ENCODE measurements around the gene TMIE. TPM values are rescaled to one million over a fixed set of nuclear protein-coding genes. Genes with fewer than 3 reads are reported as not detected.

TMIE gene
- total RNA-seq, 1 donor from 2014 or later: under 0.01 TPM

DNA sequence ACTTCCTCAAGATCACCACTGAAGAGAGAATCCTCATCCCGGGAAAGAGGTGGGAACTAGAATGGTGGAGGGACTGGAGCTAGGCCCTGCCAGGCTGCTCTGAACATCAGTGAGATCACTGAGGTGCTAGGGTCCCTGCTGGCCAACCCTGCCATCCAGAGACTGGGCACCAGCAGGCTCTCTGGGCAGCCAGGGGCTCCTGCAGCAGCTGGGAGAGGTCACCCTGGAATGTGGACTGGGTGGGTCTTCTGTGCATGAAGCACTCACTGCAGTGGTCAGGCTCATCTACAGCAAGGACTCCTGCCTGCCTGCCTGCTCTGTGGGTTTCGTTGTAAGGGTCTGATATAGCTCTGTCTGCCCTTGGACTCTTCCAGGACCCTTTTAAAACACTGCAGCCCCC is 32.6 kb upstream of the TMIE start:
- DNase-seq (ENCODE audit: low read depth in 2 of 2): no peak

DNA sequence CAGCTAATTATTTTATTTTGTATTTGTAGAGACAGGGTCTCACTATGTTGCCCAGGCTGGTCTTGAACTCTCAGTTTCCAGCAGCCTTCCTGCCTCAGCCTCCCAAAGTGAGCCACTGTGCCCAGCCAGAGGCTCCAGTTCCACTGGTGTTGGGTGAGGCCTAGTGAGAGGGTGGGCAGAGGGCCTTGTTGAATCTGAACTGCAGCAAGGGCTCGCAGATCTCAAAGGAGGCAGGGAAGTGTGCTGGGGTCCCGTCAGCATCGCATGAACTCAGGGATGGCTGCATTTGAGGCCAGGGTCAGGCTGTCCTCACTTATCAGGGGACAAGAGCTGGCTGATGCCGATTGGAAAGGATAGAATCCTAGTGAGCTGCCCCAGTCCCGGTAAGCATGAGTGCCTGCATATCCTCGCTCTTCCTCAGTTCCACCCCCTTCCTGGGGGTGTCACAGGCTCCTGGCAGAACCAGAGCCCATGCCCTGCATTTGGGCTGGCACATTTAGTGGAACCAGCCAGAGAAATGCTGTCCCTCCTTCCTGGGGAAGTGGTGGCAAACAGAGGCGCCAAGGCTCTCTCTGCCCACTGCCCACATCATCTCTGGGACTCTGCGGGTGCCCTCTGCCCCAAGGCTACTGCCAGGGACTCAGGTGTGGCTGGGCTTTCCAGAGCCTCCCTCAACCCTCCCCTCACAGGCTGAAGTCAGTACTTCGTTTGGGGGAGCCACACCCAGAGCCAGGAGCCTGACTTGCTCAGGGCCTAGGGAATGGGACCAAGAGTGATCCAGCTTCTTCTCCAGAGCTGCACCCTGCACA is 31.8 kb upstream of the TMIE start:
- DNase-seq (ENCODE audit: low read depth in 2 of 2): no peak

DNA sequence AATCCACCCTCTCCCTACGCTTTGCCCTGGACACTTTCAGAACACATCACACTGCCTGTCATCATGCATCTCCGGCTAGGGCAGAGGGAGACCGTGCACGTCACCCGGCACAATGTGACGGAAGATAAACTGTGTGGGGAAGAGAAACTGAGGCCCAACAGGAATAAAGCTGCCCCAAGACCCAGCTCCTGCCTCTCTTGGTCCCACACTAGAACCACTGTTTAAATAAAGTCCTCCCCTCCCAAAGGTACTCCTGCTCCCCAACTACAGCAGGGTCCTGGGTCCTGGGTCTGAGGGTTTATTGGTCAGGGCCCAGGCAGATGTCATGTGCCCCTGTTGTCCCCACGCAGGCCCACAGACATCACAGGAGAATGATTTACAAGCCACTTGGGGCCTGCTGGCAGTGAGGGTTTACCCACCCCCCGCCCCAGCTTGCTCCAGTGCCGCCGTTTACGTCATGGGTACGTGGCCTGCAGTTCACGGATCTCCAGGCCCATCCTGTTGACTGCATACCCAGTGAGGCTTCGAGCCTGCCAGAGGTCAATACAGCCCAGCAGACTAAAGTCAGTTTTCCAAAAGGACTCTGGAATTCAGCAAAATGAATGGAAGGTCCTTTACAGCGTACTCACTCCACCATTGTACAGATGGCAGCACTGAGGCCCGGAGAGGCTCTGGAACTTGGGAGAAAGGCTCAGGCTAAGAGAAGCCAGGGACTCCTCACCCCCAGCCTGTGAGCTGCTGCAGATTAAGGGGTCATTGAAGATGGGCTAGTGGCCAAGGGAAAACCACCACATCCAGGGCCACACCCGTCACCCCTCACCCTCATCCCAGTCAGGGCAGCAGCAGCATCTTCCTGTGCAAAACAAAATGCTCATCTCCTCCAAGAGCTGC is 30.9 kb upstream of the TMIE start:
- peak in 1 of 2 donors; percentile 30 for DNase-seq (ENCODE audit: low read depth in 2 of 2)

DNA sequence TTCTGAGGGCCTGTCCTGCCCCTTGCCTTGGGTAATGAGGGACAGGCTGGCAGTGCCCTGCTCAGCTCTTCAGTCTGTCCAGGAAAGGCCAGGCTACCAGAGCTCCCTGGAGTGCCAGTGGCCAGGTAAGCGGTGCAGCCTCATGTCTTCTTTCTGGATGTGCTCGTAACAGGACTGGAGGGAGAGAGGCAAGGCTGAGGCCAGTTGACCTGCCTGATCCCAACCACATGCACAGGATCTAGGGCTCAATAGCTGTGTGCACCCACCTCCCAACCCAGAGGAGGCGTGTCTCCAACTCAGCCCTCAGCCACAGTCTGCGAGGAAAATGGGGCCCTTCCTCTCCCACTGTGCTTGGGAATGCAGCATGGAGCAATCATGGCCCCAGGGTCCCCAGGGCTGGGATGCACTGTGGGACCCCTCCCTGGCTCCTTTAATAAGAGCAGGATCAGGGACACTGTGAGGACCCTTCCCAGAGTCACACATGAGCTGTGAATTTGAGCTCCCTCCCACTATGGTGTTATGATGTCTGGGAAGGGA is 30.2 kb upstream of the TMIE start:
- no peak for DNase-seq (ENCODE audit: low read depth in 2 of 2)

DNA sequence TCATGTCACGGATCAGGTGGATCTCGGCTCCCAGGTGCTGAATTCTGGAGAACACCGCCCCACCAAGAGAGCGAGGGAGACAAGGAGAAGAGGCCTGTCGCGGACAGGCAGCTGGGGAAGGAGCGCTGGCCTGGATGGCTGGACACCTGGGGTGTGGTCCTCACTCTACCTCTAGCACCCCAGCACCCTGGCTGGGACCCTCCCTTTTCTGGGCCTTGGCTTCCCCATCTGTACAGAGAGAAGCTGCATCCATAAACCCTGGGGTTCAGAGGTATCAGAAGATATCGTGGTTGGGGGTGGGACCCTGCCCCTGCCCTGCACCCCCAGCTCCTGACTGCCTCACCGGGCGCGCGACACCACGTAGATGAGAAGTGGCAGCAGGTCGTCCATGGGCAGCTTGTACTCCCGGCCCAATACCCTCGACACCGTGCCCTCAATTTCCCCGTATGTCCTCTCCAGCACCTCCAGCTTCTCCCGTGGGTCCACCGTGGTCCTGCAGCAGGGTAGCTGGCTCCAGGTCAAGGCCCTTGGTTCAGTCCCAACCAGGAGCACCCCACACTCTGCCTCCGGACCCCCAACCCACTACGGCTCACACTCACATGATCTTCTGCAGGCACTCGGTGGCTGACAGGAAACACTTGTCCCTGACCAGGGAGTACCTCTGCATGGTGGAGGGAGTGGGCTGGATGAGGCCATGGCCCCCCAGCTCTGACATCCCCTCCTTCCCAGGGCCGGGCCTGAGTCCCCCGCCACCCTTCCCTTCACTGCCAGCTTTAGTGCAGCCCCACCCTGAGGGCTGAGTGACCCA is 29.4 kb upstream of the TMIE start:
- no peak for DNase-seq (ENCODE audit: low read depth in 2 of 2)

DNA sequence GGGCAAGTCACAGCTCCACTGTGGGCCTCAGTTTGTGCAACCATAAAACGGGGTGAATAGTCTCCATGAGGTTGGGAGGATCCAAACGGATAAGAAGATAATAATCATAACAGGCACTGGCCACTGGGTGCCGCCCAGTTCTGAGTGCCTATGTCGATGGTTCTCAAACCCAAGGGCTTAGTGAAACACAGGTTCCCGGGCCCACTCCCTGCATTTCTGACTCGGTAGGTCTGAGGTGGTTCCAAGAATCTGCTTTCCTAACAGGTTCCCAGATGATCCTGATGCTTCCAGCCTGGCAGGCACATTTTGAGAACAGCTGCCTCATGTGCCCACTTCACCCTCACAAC is 28.9 kb upstream of the TMIE start:
- DNase-seq (ENCODE audit: low read depth in 2 of 2): no peak

DNA sequence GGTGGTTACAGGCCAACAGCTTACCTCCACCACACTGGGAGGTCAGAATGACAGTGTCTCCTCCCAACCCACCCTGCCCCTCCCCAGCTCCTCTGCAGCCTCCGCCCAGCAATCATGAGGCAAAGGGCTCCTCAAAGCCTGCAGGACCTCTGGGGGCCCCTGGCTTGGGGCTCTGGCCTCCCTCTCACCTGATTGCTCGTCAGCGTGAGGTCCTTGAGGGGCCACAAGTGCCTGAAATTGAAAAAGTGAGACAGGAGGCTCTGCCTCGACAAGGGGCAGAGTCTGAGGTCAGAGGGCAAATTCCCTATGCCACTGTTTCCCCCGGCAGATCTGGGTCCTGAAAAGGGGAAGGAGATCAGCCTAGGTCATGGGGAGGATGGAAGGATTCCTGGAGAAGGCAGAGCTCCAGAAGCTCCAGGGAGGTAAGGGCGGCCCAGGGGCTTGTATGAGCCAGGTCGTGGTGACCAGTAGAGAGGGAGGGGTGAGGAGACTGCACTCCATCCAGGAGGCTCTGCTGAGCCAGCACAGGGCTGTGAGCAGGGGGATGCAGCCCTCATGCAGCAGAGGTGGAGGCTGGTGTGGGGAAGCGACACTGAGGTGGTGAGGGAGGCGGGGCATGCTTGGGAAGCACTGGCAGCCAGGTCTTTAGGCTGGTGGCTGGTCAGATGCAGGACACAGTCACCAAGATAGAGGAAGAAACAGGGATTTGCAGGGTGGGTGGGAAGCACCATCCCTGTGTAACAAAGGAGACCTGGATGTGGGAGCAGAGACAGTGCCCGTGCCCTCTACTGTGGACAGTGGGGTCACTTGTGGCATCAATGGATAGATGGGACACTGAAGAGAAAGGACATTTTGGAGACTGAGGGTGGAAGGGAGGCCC is 27.8 kb upstream of the TMIE start:
- DNase-seq (ENCODE audit: low read depth in 2 of 2): no peak

DNA sequence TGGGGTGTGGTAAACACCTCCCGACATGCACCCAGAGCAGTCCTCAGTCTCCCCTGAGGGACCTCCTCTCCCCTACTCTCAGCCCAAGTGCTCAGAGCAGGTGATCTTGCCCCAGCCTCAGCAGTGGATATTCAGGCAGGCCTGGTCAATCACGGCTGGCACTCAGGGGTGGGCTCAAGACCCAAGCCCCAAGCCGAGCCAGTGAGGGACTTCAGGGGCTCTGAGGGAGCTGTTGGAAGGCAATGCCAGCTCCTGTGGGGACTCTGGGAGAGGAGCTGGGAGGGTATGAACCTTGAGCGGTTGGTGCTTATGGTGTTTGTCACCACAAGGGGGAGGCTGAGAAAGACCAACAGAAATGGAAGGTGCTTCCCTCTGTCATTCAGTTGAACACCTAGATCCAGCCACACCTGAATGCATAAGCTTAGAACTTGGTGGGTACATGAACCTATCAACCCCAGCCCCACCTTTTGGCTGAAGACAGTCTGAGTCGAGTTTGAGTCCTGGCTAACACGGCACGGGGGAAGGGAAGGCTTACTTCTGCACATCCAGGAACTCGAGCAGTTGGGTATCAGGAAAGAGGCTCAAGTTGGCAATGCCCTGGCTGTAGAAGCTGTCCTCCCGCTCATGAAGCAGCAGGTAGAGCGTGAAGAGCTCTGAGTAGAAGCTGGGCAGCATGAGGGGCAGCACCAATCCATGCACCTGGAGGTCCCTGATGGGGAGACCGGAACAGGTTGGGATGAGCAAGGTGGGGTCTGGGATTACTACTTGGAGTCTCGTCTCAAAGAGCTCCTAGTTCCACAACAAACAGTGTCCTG is 27.0 kb upstream of the TMIE start:
- DNase-seq (ENCODE audit: low read depth in 2 of 2): no peak

DNA sequence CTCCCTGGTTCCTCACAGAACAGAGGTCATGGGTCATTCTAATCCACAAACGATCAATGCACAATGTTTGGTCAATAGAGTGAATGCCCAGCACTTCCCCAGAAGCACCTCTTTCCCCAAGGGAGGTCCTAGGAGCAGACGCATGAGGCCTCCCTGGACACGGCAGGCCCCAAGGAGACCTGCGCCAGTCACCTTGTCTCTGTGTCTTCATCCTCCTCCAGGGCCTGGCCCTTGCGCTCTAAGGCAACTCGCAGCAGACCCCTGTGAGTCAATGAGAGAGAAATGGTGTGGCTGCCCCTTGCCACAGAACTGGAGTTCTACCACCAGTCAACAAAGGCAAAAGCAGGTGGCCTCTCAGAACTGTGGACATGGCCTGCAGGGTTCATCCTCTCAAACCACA is 25.8 kb upstream of the TMIE start:
- DNase-seq (ENCODE audit: low read depth in 2 of 2): no peak

DNA sequence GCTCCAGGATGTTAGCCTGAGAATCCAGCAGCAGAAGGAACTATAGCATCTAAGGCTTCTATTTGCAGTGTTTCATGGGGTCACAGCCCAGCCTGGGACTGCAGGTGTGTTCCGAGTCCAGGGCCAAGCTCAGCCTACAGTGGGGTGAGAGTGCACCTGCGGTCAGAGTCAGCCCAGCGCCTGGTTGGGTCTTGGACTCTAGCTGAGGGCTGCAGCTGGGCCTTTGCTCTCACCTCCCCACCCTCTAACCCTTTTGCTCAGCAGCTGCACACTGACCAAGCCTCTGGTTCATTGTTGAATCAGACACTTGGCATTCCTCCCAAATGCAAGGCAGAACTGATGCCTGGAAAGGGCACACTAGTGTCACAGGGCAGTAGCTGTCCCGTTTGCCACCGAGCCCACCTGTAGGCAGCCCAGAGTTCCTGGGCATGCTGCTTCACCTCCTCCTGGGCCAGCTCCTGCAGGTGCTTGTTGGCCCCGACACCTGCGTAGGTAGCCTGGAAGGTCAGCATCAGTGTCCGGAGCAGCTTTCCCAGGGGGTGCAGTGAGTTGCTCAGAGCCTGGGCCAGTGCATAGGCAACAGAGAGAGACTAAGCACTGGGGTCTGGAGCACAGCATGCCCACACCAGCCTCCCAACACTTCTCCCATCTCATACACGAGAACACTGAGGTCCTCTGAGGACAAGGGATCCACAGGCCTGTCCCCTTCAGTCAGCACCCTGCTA is 25.2 kb upstream of the TMIE start:
- DNase-seq (ENCODE audit: low read depth in 2 of 2): peak in 1 of 2 donors; percentile 23

DNA sequence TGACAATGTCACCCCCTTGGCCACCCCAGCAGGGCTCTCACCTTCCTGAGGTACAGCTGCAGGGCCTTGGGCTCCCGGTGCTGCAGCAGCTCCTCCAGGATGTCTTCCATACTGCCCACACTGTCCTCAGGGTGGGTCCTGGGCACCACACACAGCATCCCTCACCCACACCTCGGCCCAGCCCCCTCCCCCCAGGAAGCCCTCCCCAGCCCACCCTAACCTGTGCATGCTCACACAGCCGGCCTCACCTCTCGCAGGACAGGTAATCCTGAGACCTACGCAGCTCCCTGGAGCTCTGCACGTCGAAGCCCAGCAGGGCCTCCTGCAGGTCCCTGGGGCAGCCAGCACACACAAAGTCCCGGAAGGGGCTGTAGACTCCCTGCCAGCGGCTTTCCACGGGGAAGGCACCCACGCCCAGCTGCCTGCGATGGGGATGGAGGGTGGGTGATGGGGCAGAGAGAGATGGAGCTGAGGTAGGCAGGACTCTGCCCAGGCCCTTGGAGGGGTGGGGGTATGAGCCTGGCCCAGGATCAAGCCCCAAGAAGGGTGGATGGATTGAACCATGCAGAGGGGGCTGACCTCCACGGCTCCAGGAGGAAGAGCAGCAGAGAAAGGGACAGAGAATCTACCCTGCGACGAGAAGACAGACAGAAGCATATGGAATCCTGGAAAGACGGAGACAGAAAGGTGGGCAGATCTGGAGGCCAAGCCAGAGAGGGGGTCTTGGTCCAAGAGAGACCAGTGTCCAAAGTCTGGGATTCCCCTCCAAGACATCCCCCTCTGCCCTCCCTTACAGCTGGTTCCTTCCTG is 24.4 kb upstream of the TMIE start:
- no peak for DNase-seq (ENCODE audit: low read depth in 2 of 2)

DNA sequence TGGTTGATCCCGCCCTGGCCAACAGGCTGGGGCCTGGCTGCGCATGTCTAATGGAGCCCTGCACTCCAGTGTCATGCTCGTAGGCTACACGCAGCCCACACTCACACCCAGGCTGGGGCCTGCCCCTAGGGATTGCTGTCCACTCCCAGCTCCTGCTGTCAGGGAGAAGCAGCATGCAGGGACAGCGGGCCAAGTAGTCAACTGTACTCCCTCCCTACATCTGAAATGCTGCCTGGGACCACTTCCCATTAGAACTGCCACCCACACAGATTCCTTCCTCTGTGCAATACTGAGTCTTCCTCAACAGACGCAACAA is 23.8 kb upstream of the TMIE start:
- no peak for DNase-seq (ENCODE audit: low read depth in 2 of 2)

DNA sequence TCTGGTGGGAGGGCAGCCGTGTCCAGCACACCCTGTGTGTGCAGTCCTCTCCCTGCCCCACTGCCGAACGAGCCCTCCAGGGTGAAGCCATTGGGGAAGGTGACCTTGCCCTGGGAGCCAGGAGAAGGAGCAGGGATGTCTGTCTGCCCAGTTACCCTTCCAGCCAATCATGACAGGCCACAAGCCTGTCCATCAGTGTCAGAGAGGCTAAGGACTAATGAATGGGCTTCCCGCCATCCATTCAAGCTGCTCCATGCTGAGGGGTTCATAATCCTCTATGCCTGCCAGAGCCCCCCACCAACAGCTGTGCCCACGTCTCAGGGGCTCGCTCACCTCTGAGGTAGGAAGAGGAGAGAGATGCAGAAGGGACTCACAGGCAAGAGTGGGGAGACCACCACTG is 22.9 kb upstream of the TMIE start:
- DNase-seq (ENCODE audit: low read depth in 2 of 2): no peak

DNA sequence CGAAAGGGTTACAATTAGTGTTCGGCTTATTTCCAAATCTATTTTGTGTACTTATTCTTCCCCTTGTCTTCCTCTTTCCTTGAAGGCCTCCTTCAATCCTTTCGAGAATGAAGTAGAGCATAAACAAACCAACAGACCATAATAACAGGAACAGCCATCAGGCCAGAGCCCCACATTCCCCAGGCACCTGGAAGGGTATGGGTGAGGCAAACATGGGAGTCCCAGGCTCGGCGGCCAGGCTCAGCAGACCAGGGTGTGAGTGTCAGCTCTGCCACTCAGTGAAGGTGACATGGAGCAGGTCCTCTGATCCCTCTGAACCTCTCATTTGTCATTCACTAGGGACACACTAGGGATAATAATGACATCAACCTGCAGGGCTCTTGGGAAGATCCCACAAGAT is 21.5 kb upstream of the TMIE start:
- no peak for DNase-seq (ENCODE audit: low read depth in 2 of 2)

DNA sequence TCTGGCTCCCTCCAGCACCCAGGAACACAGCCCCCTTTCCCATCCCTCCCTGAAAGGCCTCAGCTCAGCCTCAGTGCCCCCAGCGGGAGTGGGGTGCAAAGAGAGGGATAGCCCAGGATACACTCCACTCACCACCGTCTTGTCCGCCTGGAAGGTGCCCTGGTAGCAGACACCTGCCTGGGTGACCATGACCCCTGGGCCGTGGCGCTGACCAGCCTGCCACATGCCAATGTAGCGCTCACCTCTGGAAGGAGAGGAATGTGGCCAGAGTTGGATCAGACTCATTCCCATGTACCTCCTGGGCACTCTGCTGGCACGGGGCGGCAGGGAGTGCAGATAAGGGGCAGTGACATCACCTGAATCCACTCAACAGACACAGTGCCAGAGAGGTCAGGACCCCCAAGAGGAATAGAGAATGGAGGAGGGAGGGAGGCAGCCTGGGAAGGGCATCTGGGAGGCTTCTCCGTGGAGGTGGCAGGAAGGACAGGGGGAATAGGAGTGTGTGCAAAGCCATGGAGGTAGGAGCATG is 20.8 kb upstream of the TMIE start:
- no peak for DNase-seq (ENCODE audit: low read depth in 2 of 2)

DNA sequence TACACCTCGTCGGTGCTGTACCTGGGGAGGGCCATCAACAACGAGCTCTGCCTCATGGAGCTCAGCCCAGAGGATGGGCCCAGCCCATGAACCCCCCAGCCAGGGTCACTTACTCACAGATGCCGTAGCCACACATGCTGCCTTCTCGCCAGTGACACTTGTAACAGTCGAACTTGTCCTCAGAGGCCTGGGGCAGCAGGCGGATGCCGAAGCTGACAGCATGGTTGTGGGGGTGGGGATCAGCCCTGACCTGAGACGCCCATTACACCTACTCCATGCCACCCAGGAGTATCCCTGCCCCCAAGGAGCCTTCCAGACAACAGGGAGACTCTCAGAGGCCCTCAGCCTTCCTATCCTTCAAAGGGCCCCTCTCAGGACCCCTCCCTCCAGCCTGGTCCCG is 19.8 kb upstream of the TMIE start:
- DNase-seq (ENCODE audit: low read depth in 2 of 2): no peak

DNA sequence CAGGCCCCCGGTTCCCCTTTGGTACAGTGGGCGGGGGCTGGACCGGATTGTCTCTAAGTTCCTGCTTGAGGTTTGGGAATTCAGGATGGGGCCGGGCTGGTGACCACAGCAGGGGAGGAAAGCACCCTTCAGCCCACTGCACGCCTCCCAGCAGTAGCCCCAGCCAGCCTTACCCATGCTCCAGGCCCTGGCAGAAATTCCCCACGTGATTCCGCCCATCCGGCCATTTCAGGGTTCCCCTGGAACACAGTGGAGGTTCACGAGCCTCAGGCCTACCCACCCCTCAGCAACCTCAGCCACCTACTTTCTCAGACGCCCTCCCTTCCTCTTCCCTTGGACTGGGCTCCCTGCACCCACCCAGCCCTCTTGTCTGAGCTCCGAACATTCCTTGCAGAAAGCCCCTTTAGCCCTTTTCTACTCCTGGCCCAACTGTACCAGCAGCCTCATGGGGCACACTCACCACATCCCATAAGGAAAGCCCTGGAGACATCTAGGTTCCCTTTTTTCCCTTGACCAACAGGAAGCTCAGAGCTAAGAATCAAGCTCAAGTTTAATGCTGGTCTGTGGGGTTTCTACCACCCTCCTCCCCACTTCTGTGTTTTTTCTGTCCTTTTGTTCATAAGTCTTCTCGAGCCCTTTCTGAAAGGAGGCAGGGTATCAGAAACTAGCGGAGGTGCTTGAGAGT is 19.2 kb upstream of the TMIE start:
- no peak for DNase-seq (ENCODE audit: low read depth in 2 of 2)

DNA sequence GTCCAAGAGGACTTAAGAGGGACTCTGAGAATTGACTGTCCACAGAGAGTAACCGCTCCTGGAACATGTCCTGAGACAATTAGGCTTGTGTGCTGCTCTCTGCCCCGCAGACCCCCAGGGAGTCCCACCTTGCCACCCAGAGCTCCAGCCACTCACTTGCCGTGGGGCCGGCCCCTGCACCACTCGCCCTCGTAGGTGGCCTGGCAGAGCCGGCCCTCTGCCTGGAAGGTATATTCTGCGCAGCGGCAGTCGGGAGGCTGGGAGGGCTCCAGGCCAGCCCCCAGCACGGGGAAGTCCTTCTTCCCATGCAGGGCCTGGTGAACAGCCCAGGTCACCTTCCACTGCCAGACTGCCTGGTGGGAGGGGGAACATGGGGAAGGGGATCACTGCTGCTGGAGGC is 18.2 kb upstream of the TMIE start:
- DNase-seq (ENCODE audit: low read depth in 2 of 2): no peak
